H1 (cell line): ENCODE measurements around the gene FES. TPM values are rescaled to one million over a fixed set of nuclear protein-coding genes. Genes with fewer than 3 reads are reported as not detected.

Source experiments
- ASH2L ChIP-seq: fragments of 200-600, 300-600 bp; sonication (generic); IDR thresholded peaks from one replicate; pipeline ENCODE4 v1.7.1; 2017; ENCODE audit warnings: low read length
- BRCA1 ChIP-seq: IDR thresholded peaks from 2 replicates; pipeline ENCODE4 v1.6.1; 2012; ENCODE audit warnings: low read depth, low read length, improper control_type of control experiment
- CREB1 ChIP-seq: IDR thresholded peaks from 2 replicates; pipeline ENCODE4 v1.6.1; 2012; ENCODE audit warnings: inconsistent platforms
- EGR1 ChIP-seq: IDR thresholded peaks from 2 replicates; pipeline ENCODE4 v1.6.1; 2011; ENCODE audit warnings: low read depth, low read length, borderline replicate concordance
- KDM5A ChIP-seq: fragments of 200-600 bp; IDR thresholded peaks from 2 replicates; pipeline ENCODE4 v1.7.1; 2012; ENCODE audit warnings: mild to moderate bottlenecking, low read length, inconsistent platforms, mixed read lengths
- RBBP5 ChIP-seq: IDR thresholded peaks from 2 replicates; pipeline ENCODE4 v1.7.1; 2012; ENCODE audit warnings: low read depth, mild to moderate bottlenecking, inconsistent platforms, low read length, moderate library complexity, borderline replicate concordance
- SP2 ChIP-seq: IDR thresholded peaks from 2 replicates; pipeline ENCODE4 v1.6.1; 2012; ENCODE audit warnings: mild to moderate bottlenecking, low read length, inconsistent platforms
- polyA plus RNA-seq, 7 experiments: library from polyadenylated mRNA; depleted of rRNA in 3 of 7; stranded (reverse) in 5 of 7; unstranded in 2 of 7; fragments of >200 nt in 5 of 7; fragments of 200-250 nt in 2 of 7; gene quantifications; 1 replicate in 5 of 7; 2 replicates in 1 of 7; 4 replicates in 1 of 7; pipeline versions ENCODE4 v1.2.1 to v1.2.3, GENCODE V29; 2011 to 2013; ENCODE audit warnings: missing spikeins in 2 of 7, mixed read lengths in 2 of 7
- total RNA-seq: library from RNA; stranded (reverse); fragmentation: NEBNext Ultra II Directional; extraction: Animal tissue kit (Norgen Biotek cat#: 25700); gene quantifications from 2 replicates; pipeline ENCODE4 v1.2.1, GENCODE V29; 2021
- TF ChIP-seq, protein P1 (sequence below): IDR thresholded peaks from 2 replicates; pipeline ENCODE4 v1.6.1; 2012; ENCODE audit warnings: inconsistent platforms

FES gene
- total and polyA plus RNA-seq, 2 of the 8 experiments (the other 6 are each of a cell fraction or from before 2014, with no cell fraction given), result 8.5 to 8.6 TPM

DNA sequence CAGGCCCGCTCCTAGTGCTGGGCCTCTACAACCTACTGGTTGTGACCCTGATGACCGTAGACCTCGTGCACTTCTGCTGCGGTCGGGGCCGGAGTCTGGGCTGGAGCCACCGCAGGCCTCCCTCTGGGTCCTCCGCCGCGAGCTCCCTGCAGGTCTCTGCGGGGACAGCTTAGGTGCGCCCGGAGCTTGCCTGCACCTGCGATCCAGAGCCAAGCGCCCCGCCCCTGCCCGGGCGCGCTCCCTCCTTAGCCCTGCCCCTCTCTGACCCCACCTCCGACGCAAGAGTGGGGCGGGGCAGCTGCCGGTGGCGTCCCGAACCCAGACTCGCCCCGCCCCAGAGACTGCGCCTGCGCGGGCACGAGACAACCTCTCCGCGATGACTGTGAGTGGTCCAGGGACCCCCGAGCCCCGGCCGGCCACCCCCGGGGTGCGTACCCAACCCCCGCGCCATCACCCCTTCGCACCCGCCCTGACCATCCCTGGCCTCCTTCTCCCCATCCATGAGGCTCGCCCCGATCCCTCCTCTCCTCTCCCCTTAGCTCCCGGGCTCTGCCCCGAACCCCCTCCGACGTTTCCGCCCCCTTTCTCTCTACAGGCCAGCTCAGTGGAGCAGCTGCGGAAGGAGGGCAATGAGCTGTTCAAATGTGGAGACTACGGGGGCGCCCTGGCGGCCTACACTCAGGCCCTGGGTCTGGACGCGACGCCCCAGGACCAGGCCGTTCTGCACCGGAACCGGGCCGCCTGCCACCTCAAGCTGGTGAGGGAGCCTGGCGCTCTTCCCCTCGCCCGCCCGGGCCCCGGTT lies 50.8 kb downstream of the FES start, which contains the start of gene UNC45A (continued):
- TF ChIP-seq, protein P1, sequence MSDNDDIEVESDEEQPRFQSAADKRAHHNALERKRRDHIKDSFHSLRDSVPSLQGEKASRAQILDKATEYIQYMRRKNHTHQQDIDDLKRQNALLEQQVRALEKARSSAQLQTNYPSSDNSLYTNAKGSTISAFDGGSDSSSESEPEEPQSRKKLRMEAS, result peak; percentile 53
- TF ChIP-seq CREB1, result peak; percentile 39; the same call in 1 of the 2 replicates
- TF ChIP-seq RBBP5, result 0 out of 2 replicates have a peak, but pooled peaks have one; percentile 31
- no peak for TF ChIP-seq SP2
- TF ChIP-seq EGR1, result no peak
- no peak for TF ChIP-seq KDM5A
- peak; percentile 74 for TF ChIP-seq ASH2L
- no peak for TF ChIP-seq BRCA1
